Measurements from ENCODE around the gene GMPR.
"Not testable (repeated sequence)": the region's sequence is repeated elsewhere in the genome, so short reads cannot be mapped to it uniquely, and the experiment has no call there.

GMPR gene

DNA sequence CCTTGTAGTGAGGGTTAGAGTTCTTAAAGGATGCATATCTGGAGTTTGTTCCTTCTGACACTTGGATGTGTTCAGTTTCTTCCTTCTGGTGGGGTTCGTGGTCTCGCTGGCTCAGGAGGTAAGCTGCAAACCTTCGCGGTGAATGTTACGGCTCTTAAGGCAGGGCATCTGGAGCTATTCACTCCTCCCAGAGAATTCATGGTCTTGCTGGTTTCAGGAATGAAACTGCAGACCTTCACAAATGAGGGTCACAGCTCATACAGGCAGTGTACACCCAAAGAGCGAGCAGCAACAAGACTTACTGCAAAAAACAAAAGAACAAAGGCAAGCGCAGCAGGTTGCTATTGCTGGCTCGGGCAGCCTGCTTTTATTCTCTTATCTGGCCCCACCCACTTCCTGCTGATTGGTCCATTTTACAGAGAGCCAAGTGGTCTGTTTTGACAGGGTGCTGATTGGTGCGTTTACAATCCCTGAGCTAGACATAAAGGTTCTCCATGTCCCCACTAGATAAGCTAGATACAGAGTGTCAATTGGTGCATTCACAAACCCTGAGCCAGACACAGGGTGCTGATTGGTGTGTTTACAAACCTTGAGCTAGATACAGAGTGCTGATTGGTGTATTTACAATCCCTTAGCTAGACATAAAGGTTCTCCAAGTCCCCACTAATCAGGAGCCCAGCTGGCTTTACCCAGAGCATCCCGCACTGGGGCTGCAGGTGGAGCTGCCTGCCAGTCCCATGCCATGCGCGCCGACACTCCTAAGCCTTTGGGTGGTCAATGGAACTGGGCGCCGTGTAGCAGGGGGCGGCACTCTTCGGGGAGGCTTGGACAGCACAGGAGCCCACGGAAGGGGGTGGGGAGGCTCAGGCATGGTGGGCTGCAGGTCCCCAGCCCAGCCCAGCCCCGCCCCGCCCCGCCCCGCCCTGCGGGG is 12.0 kb upstream of the GMPR start:
- DNase-seq: not testable (repeated sequence)

DNA sequence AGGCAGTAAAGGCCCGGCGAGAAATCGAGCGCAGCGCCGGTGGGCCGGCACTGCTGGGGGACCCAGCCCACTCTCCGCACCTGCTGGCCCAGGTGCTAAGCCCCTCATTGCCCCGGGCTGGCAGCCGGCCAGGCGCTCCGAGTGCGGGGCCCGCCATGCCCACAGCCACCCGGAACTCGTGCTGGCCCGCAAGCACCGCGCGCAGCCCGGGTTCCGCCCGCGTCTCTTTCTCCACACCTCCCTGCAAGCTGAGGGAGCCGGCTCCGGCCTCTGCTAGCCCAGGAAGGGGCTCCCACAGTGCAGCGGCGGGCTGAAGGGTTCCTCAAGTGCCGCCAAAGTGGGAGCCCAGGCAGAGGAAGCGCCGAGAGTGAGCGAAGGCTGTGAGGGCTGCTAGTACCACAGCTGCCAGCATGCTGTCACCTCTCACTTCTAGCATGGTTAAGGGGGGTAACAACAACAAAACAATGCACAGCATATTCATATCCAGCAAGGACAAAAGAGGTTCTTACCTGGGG is 11.3 kb upstream of the GMPR start:
- no peak for DNase-seq

DNA sequence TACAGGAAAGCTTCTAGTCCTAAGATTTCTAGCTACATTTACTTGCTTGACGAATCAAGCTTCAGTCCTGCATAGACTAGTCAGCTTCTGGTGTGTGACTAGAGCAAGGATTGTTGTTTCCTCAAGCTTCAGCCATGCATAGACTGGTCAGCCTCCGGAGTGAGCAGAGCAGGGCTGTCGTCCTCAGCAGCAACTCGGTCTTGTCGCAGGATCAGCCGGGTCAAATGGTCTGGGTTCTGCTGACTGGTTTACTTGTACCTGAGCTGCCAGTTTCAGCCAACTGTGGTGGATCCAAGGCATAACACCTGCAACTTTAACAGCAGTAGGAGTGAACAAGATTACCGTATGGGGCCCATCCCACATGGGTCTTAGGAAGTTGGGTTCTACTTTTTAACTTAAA is 10.8 kb upstream of the GMPR start:
- no peak for DNase-seq

DNA sequence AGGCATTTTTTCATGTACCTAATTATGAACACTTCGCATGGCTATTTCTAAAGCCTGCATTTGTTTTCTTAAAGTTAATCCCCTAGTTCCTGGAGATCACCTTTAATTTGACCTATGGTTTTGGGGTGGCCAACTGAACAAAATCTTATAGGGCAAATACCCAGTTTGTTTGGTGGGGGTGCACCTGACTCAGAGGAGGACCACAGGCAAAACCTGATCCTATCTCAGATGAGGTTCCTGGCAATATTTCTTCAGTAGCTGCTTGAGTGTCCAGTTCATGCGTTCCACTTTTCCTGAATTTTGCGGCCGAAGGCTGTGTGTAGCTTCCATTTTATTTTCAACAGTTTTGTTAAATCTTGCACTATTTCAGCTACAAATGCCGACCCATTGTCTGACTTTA is 10.3 kb upstream of the GMPR start:
- no peak for DNase-seq

DNA sequence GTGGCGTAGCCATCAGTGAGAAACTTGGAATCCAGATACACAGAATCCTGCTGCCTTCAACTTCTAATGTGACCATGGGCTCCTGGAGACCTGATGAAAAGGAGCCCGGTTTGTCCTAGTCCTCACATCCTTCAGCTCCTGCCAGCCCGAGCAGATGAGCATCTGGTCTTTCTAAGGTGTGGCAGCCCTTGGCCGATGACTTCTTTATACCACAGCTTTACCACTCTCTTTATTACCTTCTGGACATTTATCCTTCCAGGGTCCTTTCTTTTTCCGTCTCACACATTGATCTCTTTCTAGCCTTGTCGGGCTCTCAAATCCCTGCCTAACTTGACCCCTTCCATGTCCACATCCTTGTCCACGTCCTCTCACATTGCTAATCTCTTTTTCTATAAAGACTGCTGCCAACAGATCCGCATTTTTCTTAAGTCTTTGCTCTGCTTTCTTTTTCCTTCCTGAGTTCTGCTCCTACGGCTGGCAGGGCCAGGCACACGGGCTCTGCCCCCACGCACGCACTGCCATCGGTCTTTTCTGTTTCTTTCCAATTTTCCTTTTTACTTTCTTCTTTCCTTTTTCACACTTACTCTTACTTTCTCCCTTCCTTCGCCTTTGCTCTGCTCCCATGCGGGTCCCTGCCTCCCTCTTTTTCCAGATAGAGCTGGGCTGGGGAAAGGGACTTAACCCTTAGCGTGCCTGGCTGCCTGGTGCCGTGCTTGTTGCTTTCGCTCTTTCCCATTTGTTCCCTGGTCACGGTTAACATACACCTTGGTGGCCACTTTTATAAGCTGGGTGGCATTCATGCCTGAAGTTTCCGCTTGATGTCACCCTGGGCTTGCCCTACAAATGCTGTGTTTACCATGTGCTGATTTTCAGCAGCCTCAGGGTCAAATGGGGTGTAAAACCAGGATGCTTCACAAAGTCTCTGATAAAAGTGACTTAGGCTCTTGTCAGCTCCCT is 9.4 kb upstream of the GMPR start:
- DNase-seq: no peak

DNA sequence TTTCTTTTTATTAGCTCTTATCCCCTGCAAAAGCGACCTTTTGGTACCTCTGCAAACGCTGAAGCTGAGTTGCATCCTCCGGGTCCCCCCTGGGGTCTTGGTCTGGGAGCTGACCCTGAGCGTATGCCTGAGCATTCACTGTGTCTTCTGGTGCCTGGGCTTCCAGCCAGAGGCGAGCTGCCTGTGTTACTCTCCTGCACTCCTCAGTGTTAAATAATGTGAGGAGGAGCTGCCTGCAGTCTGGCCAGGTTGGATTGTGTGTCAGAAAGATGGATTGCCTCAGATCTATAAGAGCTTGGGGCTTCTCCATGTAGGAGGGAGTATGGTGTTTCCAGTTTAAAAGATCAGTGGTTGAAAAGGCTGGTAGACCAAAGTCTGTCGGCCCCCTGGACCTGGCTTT is 8.7 kb upstream of the GMPR start:
- DNase-seq: no peak

DNA sequence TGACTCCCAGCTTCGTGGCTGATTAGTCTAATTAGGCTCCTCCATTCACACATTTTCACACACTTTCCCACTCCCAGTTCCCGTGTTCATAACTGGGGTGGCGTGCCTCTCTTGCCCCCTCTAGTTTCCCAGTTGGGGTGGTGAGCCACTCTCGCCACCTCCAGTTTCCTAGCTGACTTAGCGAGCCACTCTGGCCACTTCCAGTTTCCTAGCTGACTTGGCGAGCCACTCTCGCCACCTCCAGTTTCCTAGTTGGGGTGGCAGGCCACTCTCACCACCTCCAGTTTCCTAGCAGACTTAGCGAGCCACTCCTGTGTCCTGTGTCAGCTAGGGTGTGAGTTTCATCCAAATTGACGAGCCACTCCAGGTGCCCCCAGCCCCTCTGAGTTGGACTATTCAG is 7.4 kb upstream of the GMPR start:
- no peak for DNase-seq

DNA sequence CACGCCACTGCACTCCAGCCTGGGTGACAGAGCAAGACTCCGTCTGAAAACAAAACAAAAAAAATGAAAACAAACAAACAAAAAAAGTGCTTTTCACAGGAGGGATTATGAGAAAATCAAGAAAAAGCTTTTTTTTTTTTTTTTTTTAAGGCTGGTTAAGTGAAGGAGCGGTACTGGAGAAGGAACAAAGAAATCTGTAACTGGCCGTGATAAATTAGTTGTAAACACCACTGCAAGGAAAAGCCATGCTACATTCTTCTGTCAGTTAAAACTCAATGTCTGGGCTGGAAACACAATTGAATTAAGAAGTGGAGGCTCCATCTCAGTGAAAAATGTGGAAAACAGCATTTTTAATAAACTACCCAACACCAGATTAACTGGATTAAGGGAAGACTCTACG is 6.3 kb upstream of the GMPR start:
- DNase-seq: no peak

DNA sequence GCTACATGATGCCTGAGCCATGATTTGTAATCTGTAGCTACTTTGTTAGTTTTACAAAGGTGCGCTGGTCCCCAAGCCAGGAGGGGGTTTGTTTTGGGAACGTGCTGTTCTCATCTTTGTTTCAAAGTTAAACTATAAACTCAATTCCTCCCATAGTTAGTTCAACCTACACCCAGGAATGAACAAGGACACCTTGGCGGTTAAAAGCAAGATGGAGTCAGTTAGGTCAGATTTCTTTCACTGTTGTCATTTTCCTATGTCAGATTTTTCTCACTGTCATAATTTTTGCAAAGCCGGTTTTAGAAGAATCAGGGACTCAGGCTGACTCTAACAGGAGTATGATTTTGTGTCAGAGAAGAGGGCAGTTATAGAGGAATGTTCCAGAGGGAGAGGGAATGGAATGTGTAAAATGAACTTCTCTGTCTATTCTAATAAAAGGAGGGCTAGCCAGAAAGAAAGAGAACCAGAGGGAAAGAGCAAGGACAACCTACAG is 2.3 kb upstream of the GMPR start:
- DNase-seq: no peak

DNA sequence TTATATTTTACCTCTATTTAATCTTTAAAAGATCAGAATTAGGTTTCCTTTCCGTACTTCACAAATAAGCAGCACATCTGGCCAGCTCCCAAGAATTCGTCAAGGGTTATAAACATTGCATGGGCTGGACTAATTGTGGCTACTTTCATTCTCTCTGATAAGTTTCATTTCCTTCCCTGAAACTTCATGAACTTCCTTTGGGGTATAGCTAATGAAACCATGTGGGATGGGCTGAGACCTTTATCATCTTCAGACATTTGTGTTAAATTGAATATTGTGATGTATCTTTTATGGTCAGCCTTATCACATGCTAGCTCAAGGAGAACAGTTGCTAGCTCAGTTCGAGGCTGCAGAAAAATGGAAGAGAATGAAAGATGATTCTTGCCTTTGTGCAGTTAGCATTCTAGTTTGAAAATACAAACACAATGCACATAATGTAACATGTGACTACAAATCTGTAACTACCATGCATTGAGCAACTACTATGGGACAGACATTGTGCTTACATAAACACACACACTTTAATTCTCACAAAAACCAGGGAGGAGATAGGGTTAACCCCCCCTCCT is 1.7 kb upstream of the GMPR start:
- no peak for DNase-seq

DNA sequence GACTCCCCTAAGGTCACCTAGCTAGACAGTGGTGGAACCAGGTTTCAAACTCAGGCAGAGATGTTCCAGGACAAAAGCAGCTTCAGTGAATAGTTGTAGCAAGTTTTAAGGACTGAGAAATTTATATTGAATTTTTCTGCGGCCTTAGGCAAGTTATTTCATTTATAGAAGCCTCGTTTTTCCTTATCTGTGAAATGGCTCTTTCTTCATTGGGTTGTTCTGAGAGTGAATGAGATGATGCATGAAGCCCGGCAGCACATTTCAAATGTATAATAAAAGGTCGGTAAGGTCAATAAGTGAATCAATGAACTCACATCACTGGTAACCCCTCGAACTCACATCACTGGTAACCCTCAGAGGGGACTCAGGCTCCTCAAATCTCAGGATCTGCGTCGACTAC is 1.1 kb upstream of the GMPR start:
- DNase-seq: no peak

DNA sequence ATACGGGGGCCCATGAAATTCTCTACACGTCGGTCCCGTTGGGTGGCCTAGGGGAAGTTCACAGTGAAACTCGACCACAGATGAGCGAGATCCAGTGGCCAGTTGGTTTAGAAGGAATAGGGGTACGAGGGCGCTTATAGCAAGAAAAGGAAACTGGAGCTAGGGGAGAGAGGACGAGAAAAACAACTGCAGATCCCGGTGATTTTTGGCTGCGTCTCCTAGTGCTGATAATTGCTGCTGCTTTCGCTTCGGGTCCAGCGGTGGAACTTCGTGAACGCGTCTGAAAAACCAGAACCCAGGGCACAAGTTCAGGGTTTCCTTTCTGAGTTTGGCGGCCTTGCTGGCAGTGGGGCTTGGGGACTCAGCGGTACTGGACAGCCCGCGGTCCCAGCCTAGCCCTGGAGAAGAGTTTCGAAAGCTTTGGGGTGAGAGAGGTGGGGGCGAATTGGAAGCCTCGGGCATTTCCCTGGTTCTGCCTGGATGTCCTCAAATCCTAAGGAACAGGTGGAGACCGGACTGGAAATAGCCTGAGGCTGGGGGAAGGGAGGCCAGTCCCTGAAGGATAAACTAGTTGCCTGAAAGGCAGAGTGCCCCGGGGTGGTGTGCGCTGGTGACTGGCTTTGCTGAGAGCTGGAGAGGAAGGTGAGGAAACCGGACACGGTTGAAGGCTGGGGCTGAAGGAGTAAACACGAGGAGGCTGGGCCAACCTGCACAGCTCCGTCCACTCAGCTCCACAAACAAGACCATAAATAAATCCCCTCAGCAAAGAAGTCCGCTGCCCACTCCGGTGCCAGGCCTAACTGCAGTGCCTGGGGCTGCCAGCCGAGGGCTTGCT is 793 bp downstream of the GMPR start:
- DNase-seq: no peak

DNA sequence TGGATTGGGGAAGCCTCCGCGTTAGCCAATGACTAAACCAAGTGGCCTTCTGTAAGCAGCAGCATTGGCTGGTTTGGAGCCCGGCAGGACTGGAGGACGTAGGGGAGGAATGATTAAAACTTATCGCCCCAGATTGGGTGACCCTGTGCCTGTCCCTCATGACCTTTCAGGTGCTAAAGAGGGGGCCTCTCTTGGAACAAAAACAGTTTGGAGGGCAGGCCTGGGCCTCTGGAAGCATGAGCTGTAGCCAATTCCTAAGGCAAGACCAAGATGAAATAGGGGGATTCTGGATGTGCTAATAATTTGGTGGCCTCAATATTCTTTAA is 1.4 kb downstream of the GMPR start:
- no peak for DNase-seq

DNA sequence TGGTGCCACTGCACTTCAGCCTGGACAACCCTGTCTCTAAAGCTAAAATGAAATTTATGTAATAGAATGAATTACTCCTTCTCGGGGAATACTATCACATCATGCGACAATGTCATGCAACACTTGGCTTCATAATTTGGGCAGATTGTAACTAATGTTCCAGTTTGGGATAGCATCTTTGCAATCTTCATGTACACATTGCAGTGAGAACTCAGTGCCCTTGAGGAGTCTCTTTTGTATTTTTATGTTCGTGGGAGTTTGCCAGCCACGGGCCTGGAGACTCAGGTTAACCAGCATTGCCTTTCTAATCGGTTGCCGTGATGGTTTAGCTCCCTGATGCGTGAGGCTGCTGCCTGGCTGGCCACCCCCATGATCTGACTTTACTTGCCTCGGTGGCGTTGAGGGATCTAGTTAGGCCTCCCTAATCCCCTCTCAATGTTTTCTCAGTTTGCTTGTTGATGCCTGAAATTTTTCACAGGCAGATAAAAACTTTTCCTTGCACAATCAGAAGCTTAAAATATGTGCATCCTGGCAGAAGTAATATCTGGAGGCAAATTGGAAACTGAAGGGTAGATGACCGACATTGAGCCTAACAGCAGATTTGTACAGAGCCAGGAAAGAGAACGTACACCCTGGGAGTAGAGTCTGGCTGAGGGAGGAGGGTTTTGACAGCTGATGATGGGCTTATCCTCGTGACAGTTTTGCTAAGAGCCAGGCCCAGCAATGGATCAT is 2.4 kb downstream of the GMPR start:
- no peak for DNase-seq

DNA sequence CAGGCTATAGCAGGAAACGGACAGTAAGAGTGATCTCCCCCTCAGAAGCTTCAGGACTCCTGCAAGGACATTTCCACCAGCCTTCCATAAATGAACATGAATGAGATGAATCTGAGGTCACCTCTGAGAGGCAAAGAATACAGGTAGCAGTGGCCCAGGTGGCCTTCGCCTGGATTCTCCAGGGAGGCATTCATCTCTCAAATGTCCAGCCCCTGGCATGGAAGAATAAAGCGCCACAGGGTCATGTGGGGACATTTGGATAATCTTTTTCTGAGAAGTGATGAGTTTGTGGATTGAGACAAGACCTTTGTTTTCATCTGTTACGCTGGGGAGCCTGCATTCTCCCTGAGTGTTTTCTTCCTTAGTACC is 2.9 kb downstream of the GMPR start:
- DNase-seq: no peak

DNA sequence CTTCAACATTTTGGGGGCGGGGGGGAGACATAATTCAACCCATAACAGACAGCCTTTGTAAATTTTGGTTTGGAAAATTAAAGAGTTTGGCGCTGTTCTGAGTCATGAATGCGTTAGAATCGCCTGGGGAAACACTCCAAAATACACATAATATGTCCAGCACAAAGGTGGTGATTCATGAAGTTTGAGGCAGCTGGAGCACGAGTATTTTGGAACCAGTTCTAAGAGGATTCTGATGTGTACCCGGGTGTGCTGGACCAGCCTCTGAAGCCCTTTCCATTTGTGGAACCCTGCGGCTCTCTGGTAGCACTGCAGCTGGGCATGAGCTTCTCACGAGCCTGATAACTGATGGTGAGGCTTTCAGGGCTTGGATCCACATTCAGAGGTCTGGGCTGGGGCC is 4.7 kb downstream of the GMPR start:
- no peak for DNase-seq

DNA sequence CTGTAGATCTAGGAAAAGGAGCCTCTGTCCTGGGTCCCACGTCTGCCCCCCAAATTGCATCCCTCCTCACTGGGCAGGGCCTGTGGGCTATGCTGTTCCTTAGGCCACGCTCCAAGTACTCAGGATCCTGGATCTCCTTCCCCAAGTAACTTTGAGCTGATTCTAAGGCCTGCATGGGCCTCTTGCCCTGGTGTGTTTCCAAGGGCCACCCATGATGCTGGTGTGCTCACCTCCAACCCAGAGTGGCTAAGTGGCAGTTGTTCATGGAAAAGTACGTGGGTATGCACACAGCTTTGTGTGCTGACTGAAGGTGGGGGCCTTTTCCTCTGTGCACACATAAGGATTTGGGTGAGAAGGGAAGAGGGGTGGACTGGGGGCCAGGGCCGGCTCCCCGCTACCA is 5.3 kb downstream of the GMPR start:
- DNase-seq: no peak

DNA sequence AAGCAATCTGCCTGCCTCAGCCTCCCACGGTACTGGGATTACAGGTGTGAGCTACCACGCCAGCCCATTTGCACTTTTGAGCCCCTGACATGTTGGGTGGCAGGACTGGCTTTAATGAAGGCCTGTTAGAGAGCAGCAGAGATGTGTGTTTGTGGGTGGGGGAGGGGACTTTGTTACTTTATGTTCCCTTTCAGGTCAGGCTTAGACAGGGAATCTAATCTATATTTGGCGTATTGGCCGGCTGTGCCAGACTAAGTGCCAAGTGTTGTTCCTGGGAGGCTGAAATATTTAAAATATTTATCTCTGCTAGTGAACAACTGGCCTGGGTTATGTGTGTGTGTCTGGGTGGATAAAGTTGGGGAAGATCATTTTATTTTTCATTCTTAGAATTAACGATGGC is 6.1 kb downstream of the GMPR start:
- no peak for DNase-seq

DNA sequence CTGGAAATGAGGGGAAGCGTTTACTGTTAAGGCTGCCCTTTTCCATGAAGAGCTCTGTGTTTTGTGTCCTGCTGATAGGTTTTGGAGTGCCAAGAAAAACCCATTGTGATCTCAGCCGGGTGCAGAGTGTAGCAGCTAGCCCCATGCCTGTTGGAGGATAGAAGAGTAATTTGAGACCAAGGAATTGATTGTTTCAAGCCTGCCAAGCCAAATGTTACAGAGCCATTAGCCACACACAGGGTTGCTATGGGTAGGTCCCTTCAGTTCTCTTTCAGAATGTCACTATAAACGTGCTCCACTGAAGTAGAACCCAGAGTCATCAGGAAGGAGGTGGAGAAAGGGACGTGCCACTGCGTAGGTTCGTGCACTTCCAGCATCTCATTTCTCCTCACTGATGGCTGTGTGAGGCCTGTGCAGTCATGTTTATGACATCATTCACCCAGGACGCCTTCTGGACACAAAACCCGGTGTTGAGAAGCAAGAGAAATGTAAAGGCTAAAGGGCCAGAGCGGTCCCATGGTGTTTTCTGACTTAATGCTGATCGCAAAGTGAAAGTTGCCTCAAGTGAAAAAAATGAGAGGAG is 6.6 kb downstream of the GMPR start:
- DNase-seq: no peak

DNA sequence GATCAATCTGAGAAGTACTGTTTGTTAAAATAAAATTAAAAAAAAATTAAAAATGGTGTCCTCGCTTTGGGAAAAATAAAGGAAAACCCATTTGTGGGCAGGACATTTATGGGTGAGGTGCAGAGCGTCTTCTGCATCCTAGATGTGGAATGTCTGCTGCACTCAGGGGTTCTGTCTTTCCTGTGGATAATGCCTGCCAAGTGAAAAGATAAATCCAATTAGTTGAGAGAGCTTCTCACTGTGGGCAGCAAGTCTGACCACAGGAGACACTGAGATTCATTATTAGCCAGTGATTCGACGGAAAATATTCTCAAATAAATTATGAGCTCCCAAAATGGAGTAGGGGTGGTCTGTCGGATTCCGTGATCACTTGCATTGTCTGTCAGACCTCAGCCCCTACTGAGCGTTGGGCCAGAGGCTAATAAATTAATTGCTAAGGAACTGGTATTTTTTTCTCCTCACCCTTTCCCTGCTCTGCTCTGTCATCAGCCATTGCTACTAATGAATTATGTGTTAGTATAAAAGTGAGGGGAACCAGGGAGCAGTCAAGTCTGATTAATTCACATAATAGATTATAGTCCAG is 10.0 kb downstream of the GMPR start:
- DNase-seq: no peak

DNA sequence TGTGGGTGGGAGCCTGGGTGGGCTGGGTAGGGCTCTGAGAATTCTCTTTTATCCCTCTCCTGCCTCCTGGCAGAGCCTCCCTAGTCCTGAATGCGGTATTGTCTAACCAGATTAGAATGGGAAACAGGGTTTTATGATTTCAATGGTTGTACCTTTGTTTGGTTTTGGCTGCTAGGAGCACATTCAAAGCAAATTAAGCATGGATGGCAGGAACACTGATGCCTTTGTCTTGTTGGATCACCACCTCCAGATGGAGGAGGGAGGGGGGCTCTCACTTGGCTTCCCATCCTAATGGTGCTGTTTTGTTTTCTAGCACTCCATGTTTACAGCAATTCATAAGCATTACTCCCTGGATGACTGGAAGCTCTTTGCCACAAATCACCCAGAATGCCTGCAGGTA is 11.6 kb downstream of the GMPR start:
- DNase-seq: no peak

All from activated gamma-delta T cell (primary cell).